Measurements from ENCODE around the gene LCA5L. TPM values are rescaled to one million over a fixed set of nuclear protein-coding genes. Genes with fewer than 3 reads are reported as not detected.

Gene LCA5L
- total and polyA plus RNA-seq, 8 donors = 1.7 to 6.3 (median 3.7) TPM

DNA sequence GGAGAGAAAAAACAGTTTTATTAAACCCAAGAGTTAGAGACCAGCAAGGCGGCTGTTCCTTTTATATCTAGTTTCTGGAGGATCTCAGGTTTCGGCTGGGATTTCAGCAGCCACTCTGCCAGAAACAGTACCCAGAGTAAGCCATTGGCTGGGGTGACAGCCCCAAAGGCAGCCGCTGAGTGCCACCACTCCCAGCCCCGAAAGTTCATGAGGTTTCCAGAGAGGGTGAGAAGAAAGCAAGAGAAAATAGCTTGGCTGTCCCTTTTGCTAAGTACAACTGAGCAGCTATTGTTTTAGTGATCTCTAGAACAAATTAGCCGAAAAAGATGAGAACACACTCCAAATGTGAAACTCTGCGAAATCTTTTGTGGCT lies 7.4 kb upstream of the LCA5L start:
- DNase-seq (no peak), ATAC-seq (no peak)
- Histone ChIP-seq H3K9me3 (no peaks in the 10 kb centered on the region), H3K4me3 (no peak overlapping the region), H3K27ac (no peak overlapping the region), H3K27me3 (no peaks in the 10 kb centered on the region), H3K36me3 (no peaks in the 10 kb centered on the region), H3K4me1 (no peaks in the 10 kb centered on the region)
- intact Hi-C loops (cut with DNase I) = no loop called here
- TF ChIP-seq, protein P1, sequence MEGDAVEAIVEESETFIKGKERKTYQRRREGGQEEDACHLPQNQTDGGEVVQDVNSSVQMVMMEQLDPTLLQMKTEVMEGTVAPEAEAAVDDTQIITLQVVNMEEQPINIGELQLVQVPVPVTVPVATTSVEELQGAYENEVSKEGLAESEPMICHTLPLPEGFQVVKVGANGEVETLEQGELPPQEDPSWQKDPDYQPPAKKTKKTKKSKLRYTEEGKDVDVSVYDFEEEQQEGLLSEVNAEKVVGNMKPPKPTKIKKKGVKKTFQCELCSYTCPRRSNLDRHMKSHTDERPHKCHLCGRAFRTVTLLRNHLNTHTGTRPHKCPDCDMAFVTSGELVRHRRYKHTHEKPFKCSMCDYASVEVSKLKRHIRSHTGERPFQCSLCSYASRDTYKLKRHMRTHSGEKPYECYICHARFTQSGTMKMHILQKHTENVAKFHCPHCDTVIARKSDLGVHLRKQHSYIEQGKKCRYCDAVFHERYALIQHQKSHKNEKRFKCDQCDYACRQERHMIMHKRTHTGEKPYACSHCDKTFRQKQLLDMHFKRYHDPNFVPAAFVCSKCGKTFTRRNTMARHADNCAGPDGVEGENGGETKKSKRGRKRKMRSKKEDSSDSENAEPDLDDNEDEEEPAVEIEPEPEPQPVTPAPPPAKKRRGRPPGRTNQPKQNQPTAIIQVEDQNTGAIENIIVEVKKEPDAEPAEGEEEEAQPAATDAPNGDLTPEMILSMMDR (IDR thresholded peaks at IDR 0.05) = no peak

DNA sequence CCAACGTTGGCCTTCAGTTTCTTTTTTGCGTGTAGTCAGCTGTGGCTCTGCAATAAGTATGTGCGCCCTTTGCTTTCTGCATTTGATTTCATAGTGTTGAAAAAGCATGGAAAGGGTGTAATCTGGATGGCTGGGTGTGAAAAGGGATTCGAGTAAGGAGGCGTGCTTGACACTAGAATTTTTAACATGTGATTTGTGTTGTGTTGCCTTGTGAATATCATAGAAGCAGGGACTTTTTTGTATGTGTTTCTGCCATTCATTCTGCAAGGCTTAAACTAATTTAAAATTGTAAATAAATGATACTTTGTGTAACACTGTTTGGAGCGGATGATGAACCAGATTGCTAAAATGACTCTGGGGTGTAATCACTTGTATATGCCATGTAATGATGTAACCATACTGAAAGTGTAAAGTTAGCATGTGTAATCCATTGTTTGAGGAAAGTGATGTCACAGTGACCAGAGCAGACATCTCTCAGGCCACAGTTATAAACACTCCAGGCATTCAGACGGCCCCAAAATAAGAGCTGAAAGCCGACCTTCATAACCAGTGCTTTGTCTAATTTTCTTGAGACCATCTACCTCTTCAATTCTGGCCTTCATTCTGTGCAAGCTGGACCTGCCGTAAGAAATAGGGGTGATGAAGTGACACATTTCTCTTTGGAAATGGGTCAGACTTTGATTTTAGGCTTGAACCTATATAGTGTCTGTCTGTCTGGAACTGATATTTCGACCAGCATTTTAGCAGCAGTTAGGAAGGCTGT lies 6.8 kb upstream of the LCA5L start:
- TF ChIP-seq, protein P1 (IDR thresholded peaks at IDR 0.05) = no peak

GRCh38 chr21:39451332-39452206 lies 6.0 kb upstream of the LCA5L start, which contains the start of gene SH3BGR:
Gene SH3BGR, plus strand, starts transcription at chr21:39451970. Its CDS starts 127 bp downstream, at chr21:39452097.
- Histone ChIP-seq H3K27me3 (no peaks in the 10 kb centered on the region), H3K27ac (peak within 1 kb of the TSS in 1 of 2 donors; percentile 45), H3K36me3 (no peaks in the 10 kb centered on the region), H3K4me1 (no peaks in the 10 kb centered on the region), H3K4me3 (peak within 1 kb of the TSS; percentile 6 to 20), H3K9me3 (no peaks in the 10 kb centered on the region)
- ATAC-seq (peak; percentile 95), DNase-seq (peak in 2 of 4 donors; percentile 39 to 63)
- intact Hi-C loops (cut with DNase I) = no loop called here
- TF ChIP-seq, protein P1 (IDR thresholded peaks at IDR 0.05) = no peak

More for the DNA sequence above, 6.8 kb upstream of the LCA5L start:
- DNase-seq (no peak), ATAC-seq (no peak)
- Histone ChIP-seq H3K36me3 (no peaks in the 10 kb centered on the region), H3K27me3 (no peaks in the 10 kb centered on the region), H3K9me3 (no peaks in the 10 kb centered on the region), H3K4me1 (no peaks in the 10 kb centered on the region), H3K4me3 (no peak overlapping the region), H3K27ac (peak overlapping the region in 1 of 2 donors; percentile 45)
- intact Hi-C loops (cut with DNase I) = no loop called here

- TF ChIP-seq, protein P1 (IDR thresholded peaks at IDR 0.05) = no peak
- no peaks in the 10 kb centered on the region for H3K36me3 ChIP-seq
- H3K4me3 ChIP-seq = no peak overlapping the region
- no peaks in the 10 kb centered on the region for H3K27me3 ChIP-seq
- intact Hi-C loops (cut with DNase I) = no loop called here
- DNase-seq = no peak
- ATAC-seq = no peak
- H3K4me1 ChIP-seq = peaks cover 3 to 14% of the 10 kb centered on the region in 2 donors
- no peaks in the 10 kb centered on the region for H3K9me3 ChIP-seq
- no peak overlapping the region for H3K27ac ChIP-seq
These were observed 1.7 kb upstream of the LCA5L start for GRCh38 chr21:39447264-39447663.
